GM12878 (cell line): ENCODE measurements around the gene MACF1. TPM values are rescaled to one million over a fixed set of nuclear protein-coding genes. Genes with fewer than 3 reads are reported as not detected.

Source experiments
- ATAC-seq: fragments of 200-7000 bp; cut with Tn5 transposase; 3 replicates; pipeline ENCODE4 v1.9.1; 2020; ENCODE audit warnings: mild to moderate bottlenecking, moderate library complexity
- BruUV-seq: library from RNA; stranded (reverse); fragments of 400-500 nt; replicated peaks from 2 replicates; lab custom pipeline; 2021; lab: Mats Ljungman, UMichigan
- CTCF ChIA-PET: fragments of 300-600 bp; sonication (Branson Sonifier 250); formaldehyde crosslinking; extraction: SDS; loops from one replicate; lab custom pipeline; 2021; ENCODE audit warnings: inconsistent platforms; lab: Yijun Ruan, JAX
- POLR2A ChIA-PET: fragments of 350-600 bp; formaldehyde crosslinking; extraction: SDS; loops from one replicate; lab custom pipeline; 2021; ENCODE audit warnings: inconsistent platforms; lab: Charles Lee
- RAD21 ChIA-PET: fragments of 300-600 bp; sonication (Branson Sonifier 250); formaldehyde crosslinking; loops from one replicate; lab custom pipeline; 2023; ENCODE audit warnings: antibody characterized with exemption; ENCODE audit not compliant: unreplicated experiment; lab: Charles Lee
- SMC1A ChIA-PET: fragments of 300-600 bp; sonication (Branson Sonifier 250); formaldehyde crosslinking; loops from one replicate; lab custom pipeline; 2023; ENCODE audit not compliant: unreplicated experiment, uncharacterized antibody; lab: Charles Lee
- DNase-seq: peaks from one replicate; pipeline ENCODE4 v3.0.0-alpha.2; 2011; ENCODE audit warnings: low read depth, low spot score
- FAIRE-seq: peaks from 3 replicates; lab custom pipeline; 2011; peaks lifted over from hg19 to GRCh38; lab: Jason Lieb, UNC
- H2AFZ ChIP-seq: 2 replicates; pipeline ENCODE4 v1.6.0; 2011; ENCODE audit warnings: low read depth, low read length, control low read depth; ENCODE audit not compliant: control insufficient read depth
- H3K27ac ChIP-seq: 2 replicates; pipeline ENCODE4 v1.5.1; 2011; ENCODE audit warnings: control low read depth; ENCODE audit not compliant: control insufficient read depth, insufficient read depth
- H3K27me3 ChIP-seq, 2 experiments: replicated peaks in 1 of 2; 2 replicates each; pipeline versions ENCODE4 v1.6.0 to v1.6.1; 2011; ENCODE audit warnings: low read length in 1 of 2; ENCODE audit not compliant: control insufficient read depth in 2 of 2, insufficient read depth in 2 of 2
- H3K36me3 ChIP-seq, 2 experiments: 2 replicates each; pipeline ENCODE4 v1.5.1; 2011; ENCODE audit warnings: low read length in 1 of 2; ENCODE audit not compliant: control insufficient read depth in 2 of 2, insufficient read depth in 2 of 2
- H3K4me1 ChIP-seq: 2 replicates; pipeline ENCODE4 v1.6.1; 2011; ENCODE audit warnings: mild to moderate bottlenecking, low read length, moderate library complexity, mixed read lengths; ENCODE audit not compliant: control insufficient read depth, insufficient read depth
- H3K4me2 ChIP-seq: 2 replicates; pipeline ENCODE4 v1.6.0; 2011; ENCODE audit warnings: control low read depth; ENCODE audit not compliant: control insufficient read depth, insufficient read depth
- H3K4me3 ChIP-seq: fragments of 200-600 bp; sonication (generic); 2 replicates; pipeline ENCODE4 v1.5.1; 2016
- H3K79me2 ChIP-seq: 2 replicates; pipeline ENCODE4 v1.6.0; 2011; ENCODE audit warnings: low read length; ENCODE audit not compliant: control insufficient read depth, insufficient read depth
- H3K9ac ChIP-seq: 2 replicates; pipeline ENCODE4 v1.8.0; 2011; ENCODE audit warnings: low read length, control low read depth, mixed read lengths; ENCODE audit not compliant: control insufficient read depth, insufficient read depth
- H3K9me3 ChIP-seq: replicated peaks from 3 replicates; pipeline ENCODE4 v1.5.1; 2011; ENCODE audit warnings: mild to moderate bottlenecking, low read length; ENCODE audit not compliant: control insufficient read depth, insufficient read depth
- H4K20me1 ChIP-seq: 2 replicates; pipeline ENCODE4 v1.6.0; 2011; ENCODE audit not compliant: control insufficient read depth, insufficient read depth
- CHD1 ChIP-seq: IDR thresholded peaks from 2 replicates; pipeline ENCODE4 v1.6.1; 2012; ENCODE audit warnings: low read depth, low read length, improper control_type of control experiment
- EED ChIP-seq: sonication (generic); IDR thresholded peaks from 2 replicates; pipeline ENCODE4 v1.6.1; 2016; ENCODE audit warnings: antibody characterized with exemption, low read depth
- GABPA ChIP-seq: IDR thresholded peaks from 2 replicates; pipeline ENCODE4 v1.6.1; 2014; ENCODE audit warnings: antibody characterized with exemption, low read depth, mild to moderate bottlenecking, inconsistent platforms
- HDAC6 ChIP-seq: fragments of 200-600 bp; sonication (generic); IDR thresholded peaks from one replicate; pipeline ENCODE4 v1.8.0; 2017; ENCODE audit warnings: antibody characterized with exemption; ENCODE audit not compliant: unreplicated experiment
- IKZF1 ChIP-seq: fragments of 450-650 bp; conservative IDR thresholded peaks from 2 replicates; pipeline ENCODE4 v1.6.1; 2017; ENCODE audit warnings: antibody characterized with exemption, mild to moderate bottlenecking
- MTA3 ChIP-seq: IDR thresholded peaks from 2 replicates; pipeline ENCODE4 v1.6.1; 2012; ENCODE audit warnings: low read length, inconsistent platforms, borderline replicate concordance
- MYB ChIP-seq: fragments of 150-350 bp; IDR thresholded peaks from 2 replicates; pipeline ENCODE4 v1.6.1; 2014; ENCODE audit warnings: mild to moderate bottlenecking, low read depth, low read length, borderline replicate concordance
- RAD21 ChIP-seq: IDR thresholded peaks from 2 replicates; pipeline ENCODE4 v1.6.1; 2011; ENCODE audit warnings: mild to moderate bottlenecking, low read depth, low read length, moderate library complexity; ENCODE audit not compliant: insufficient read depth
- RB1 ChIP-seq: fragments of 450-650 bp; formaldehyde crosslinking; IDR thresholded peaks from 2 replicates; pipeline ENCODE4 v1.6.1; 2017; ENCODE audit warnings: mild to moderate bottlenecking, borderline replicate concordance
- SP1 ChIP-seq: IDR thresholded peaks from one replicate; pipeline ENCODE4 v1.6.1; 2011; ENCODE audit warnings: low read depth, low read length
- STAT1 ChIP-seq: fragments of 450-650 bp; conservative IDR thresholded peaks from 2 replicates; pipeline ENCODE4 v1.6.1; 2014; ENCODE audit warnings: antibody characterized with exemption, mild to moderate bottlenecking
- SUZ12 ChIP-seq: fragments of 200-600 bp; sonication (generic); IDR thresholded peaks from one replicate; pipeline ENCODE4 v1.6.1; 2018; ENCODE audit warnings: antibody characterized with exemption, mild to moderate bottlenecking; ENCODE audit not compliant: unreplicated experiment
- TARDBP ChIP-seq: IDR thresholded peaks from 2 replicates; pipeline ENCODE4 v1.6.1; 2016; ENCODE audit warnings: borderline replicate concordance
- WGBS: methylation state at CpG from one replicate; pipeline ENCODE4 v1.1.6; 2016; ENCODE audit warnings: low lambda C conversion rate; ENCODE audit not compliant: insufficient replicate concordance, insufficient coverage; ENCODE audit errors: missing lambda C conversion rate; 5-methylcytosine and 5-hydroxymethylcytosine counted together
- in situ Hi-C: fragments of 300-500 bp; cut with MboI; formaldehyde crosslinking; loops from 9 replicates; pipeline ENCODE4 v1.14.3; 2018; ENCODE audit warnings: mixed read lengths
- intact Hi-C: fragments of 100-400 bp; cut with micrococcal nuclease; formaldehyde crosslinking; loops from one replicate; pipeline ENCODE4 v1.14.2; 2022; ENCODE audit not compliant: unreplicated experiment
- polyA plus RNA-seq, 11 experiments: library from polyadenylated mRNA; depleted of rRNA in 4 of 11; unstranded in 6 of 11; stranded (reverse) in 5 of 11; fragments of >200 nt; fragmentation: Nextera tagmentation in 4 of 11; fragmentation: Illumina TruSeq in 1 of 11; extraction: Ambion mirVana in 4 of 11; extraction: Trizol in 1 of 11; gene quantifications; 1 replicate in 1 of 11; 2 replicates in 10 of 11; pipeline versions ENCODE4 v1.2.1 to v1.2.3, GENCODE V29; 2011 to 2016; ENCODE audit warnings: inconsistent platforms in 2 of 11, missing spikeins in 2 of 11, low read depth in 1 of 11
- total RNA-seq, 4 experiments: library from RNA; depleted of rRNA in 3 of 4; stranded (reverse); fragments of >200 nt in 3 of 4; fragmentation: Illumina TruSeq in 1 of 4; extraction: Trizol in 1 of 4; gene quantifications; 2 replicates each; pipeline versions ENCODE4 v1.2.1 to v1.2.3, GENCODE V29; 2013 to 2021
- TF ChIP-seq, protein P1 (sequence below): IDR thresholded peaks from 2 replicates; pipeline ENCODE4 v1.6.1; 2011; ENCODE audit warnings: mild to moderate bottlenecking, low read depth, low read length, moderate library complexity; ENCODE audit not compliant: insufficient replicate concordance
- TF ChIP-seq, protein P2 (sequence below): IDR thresholded peaks from 2 replicates; pipeline ENCODE4 v1.6.1; 2012; ENCODE audit warnings: low read depth, low read length, improper control_type of control experiment
- TF ChIP-seq, protein P3 (sequence below): fragments of 450-650 bp; IDR thresholded peaks from 2 replicates; pipeline ENCODE4 v1.6.1; 2017; ENCODE audit warnings: borderline replicate concordance

The MACF1 gene
- total and polyA plus RNA-seq, 10 of the 15 experiments (the other 5 are each of a cell fraction or from before 2014, with no cell fraction given) = 15.5 to 201 (median 76.9) TPM

DNA sequence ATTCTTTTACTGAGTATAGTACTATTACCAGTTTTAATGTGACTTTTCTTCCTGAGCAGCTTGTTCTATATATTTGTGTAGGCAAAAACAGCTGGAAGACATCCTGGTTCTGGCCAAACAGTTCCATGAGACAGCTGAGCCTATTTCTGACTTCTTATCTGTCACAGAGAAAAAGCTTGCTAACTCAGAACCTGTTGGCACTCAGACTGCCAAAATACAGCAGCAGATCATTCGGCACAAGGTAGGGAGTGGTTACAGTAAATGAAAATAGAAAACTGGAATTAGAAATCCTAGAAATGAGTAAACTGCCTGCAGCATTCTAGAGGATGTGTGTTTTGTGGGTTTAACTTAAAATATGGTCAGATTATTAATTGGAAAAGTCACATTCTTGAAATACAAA is 222.9 kb downstream of the MACF1 start:
- WGBS = 74% methylated on average over 1 of the region's 1 CpG
- CTCF ChIA-PET = interaction anchor here (0.9 to 1.4 kb wide), 4 partner anchors 16 to 235 kb away, joined by 3 to 4 read pairs (median 3); no protein-coding TSS in a partner anchor
- H3K79me2 ChIP-seq = no peaks in the 10 kb centered on the region

More for the DNA sequence above, 222.9 kb downstream of the MACF1 start:
- peaks cover 9 to 23% of the 10 kb centered on the region in 2 experiments for H3K36me3 ChIP-seq
- intact Hi-C loops (no loop called here), in situ Hi-C loops (no loop called here)
- RAD21 ChIA-PET = interaction anchor here (1.1 kb wide), 1 partner anchor 281 kb away, joined by 3 read pairs; no protein-coding TSS in a partner anchor
- H3K4me2 ChIP-seq = no peak overlapping the region
- ATAC-seq = no peak
- POLR2A ChIA-PET = interaction anchor here (0.8 kb wide), 1 partner anchor 33 kb away, joined by 3 read pairs; no protein-coding TSS in a partner anchor
- H2AFZ ChIP-seq = no peak overlapping the region
- H3K27ac ChIP-seq = no peak overlapping the region
- H3K27me3 ChIP-seq = no peaks in the 10 kb centered on the region
- no peak for TF ChIP-seq MYB
- TF ChIP-seq CHD1 = no peak
- TF ChIP-seq MTA3 = no peak
- TF ChIP-seq RAD21 = no peak
- TF ChIP-seq EED = no peak
- no peak for TF ChIP-seq GABPA
- TF ChIP-seq SP1 = no peak
- TF ChIP-seq, protein P1, sequence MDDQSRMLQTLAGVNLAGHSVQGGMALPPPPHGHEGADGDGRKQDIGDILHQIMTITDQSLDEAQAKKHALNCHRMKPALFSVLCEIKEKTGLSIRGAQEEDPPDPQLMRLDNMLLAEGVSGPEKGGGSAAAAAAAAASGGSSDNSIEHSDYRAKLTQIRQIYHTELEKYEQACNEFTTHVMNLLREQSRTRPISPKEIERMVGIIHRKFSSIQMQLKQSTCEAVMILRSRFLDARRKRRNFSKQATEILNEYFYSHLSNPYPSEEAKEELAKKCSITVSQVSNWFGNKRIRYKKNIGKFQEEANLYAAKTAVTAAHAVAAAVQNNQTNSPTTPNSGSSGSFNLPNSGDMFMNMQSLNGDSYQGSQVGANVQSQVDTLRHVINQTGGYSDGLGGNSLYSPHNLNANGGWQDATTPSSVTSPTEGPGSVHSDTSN = no peak
- TF ChIP-seq STAT1 = no peak
- TF ChIP-seq SUZ12 = no peak
- TF ChIP-seq RB1 = no peak
- TF ChIP-seq, protein P2, sequence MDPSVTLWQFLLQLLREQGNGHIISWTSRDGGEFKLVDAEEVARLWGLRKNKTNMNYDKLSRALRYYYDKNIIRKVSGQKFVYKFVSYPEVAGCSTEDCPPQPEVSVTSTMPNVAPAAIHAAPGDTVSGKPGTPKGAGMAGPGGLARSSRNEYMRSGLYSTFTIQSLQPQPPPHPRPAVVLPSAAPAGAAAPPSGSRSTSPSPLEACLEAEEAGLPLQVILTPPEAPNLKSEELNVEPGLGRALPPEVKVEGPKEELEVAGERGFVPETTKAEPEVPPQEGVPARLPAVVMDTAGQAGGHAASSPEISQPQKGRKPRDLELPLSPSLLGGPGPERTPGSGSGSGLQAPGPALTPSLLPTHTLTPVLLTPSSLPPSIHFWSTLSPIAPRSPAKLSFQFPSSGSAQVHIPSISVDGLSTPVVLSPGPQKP = no peak
- TF ChIP-seq, protein P3, sequence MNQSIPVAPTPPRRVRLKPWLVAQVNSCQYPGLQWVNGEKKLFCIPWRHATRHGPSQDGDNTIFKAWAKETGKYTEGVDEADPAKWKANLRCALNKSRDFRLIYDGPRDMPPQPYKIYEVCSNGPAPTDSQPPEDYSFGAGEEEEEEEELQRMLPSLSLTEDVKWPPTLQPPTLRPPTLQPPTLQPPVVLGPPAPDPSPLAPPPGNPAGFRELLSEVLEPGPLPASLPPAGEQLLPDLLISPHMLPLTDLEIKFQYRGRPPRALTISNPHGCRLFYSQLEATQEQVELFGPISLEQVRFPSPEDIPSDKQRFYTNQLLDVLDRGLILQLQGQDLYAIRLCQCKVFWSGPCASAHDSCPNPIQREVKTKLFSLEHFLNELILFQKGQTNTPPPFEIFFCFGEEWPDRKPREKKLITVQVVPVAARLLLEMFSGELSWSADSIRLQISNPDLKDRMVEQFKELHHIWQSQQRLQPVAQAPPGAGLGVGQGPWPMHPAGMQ = no peak
- TF ChIP-seq IKZF1 = no peak
- no peak for TF ChIP-seq HDAC6
- no peak for TF ChIP-seq TARDBP
- TF ChIP-seq, all 136 proteins: peak for 0
- BruUV-seq = no TSS peak
- Histone ChIP-seq H4K20me1 (no peaks in the 10 kb centered on the region), H3K9ac (no peak overlapping the region), H3K4me3 (no peak overlapping the region), H3K9me3 (no peaks in the 10 kb centered on the region), H3K4me1 (no peaks in the 10 kb centered on the region)
- no peak for DNase-seq
- no peak for FAIRE-seq
- SMC1A ChIA-PET = interaction anchor here (0.6 kb wide), 1 partner anchor 12 kb away, joined by 3 read pairs; no protein-coding TSS in a partner anchor
